GM21737 (cell line): ENCODE measurements around the gene RCC1.
"Not testable (repeated sequence)": the region's sequence is repeated elsewhere in the genome, so short reads cannot be mapped to it uniquely, and the experiment has no call there.

Experiments used
- ATAC-seq: cut with Tn5 transposase; IDR thresholded peaks from one replicate; pipeline ENCODE4 v1.9.1; 2021; ENCODE audit warnings: mild to moderate bottlenecking, moderate library complexity; ENCODE audit not compliant: unreplicated experiment

Gene RCC1, protein sequence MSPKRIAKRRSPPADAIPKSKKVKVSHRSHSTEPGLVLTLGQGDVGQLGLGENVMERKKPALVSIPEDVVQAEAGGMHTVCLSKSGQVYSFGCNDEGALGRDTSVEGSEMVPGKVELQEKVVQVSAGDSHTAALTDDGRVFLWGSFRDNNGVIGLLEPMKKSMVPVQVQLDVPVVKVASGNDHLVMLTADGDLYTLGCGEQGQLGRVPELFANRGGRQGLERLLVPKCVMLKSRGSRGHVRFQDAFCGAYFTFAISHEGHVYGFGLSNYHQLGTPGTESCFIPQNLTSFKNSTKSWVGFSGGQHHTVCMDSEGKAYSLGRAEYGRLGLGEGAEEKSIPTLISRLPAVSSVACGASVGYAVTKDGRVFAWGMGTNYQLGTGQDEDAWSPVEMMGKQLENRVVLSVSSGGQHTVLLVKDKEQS

DNA sequence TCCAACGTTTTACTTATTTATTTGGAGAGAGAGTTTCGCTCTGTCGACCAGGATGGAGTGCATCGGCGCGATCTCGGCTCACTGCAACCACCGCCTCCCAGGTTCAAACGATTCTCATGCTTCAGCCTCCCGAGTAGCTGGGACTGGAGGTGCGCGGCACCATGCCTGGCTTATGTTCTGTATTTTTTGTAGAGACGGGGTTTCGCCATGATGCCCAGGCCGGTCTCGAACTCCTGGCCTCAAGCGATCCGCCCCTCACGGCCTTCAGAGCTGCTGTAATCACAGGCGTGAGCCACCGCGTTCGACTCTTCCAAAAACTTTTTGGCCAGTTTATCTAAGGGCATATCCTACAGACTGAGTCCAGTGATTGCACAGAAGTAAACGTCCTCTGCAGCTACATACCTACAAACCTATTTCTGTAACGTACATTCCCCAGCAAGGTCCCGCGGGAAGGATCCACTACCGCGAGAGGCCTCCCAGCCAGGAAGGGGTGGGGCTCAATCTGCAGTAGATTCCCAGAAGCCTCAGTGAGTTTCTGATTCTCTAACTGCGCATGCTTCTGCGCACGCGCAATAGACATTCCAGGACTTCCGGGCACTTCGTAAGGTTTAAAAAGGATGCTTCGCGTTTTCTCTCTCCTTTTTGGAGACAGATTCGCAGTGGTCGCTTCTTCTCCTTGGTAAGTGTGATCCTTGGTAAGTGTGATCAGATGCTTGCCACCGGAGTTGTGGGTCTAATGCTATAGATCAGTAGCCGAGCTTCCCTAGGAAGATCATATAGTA is at the start of gene RCC1:
Gene RCC1, plus strand, starts transcription at position 638 of the 782 bp plus-strand sequence. CDS start 23,824 bp downstream, outside the sequence.
- ATAC-seq: peak; percentile 63

- no peak for ATAC-seq
These were observed 49.8 kb upstream of the RCC1 start for GRCh38 chr1:28456078-28456477.

DNA sequence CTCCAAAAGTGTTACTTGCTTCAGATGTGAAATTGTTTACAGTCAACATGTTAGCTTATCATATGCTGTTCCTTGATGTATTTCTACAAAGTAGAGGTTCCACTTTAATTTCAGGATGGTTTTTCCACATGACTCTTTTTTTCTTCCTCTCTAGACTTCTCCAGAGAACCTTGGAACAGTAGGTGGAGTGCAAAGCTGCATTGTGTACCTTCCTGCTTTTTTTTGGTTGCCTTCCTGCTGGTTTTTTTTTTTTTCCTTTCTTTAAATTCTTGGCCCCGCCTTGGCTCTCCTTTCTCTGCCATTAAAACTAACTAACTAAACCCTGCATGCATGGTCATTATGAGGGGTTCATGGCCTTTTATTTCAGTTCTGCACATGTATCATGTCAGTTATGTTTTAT is 48.2 kb upstream of the RCC1 start:
- ATAC-seq: no peak

GRCh38 chr1:28458237-28459228 is 47.3 kb upstream of the RCC1 start:
- no peak for ATAC-seq

- ATAC-seq: no peak
These were observed 39.5 kb upstream of the RCC1 start for GRCh38 chr1:28466226-28466778.

DNA sequence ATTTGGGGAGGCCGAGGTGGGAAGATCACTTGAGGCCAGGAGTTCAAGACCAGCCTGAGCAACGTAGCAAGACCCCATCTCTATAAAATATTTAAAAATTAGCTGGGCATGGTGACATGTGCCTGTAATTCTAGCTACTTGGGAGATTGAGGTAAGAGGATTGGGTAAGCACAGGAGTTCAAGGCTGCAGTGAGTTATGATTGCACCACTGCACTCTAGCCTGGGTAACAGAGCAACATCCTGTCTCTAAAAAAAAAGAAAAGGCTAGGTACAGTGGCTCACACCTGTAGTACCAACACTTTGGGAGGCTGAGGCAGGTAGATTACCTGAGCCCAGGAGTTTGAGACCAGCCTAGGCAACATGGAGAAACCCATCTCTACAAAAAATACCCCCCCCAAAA is 35.7 kb upstream of the RCC1 start:
- no peak for ATAC-seq

- ATAC-seq: not testable (repeated sequence)
These were observed 26.3 kb upstream of the RCC1 start for GRCh38 chr1:28479497-28479896.

DNA sequence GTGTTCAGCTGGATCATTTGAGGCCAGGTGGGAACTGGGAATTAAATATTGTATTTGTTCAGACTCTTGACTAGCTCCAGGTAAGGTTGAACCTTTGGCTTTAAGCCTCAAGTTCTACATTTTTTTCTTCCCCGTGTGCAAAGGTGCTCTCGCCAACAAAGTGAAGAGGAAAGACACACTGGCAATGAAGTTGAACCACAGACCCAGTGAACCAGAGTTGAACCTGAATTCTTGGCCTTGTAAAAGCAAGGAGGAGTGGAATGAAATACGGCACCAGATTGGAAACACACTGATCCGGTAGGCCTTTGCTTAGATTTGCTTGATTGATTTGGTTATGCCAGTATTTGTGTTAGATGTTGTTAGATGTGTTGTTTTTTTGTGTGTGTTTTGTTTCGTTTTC is 25.5 kb upstream of the RCC1 start:
- ATAC-seq: no peak

GRCh38 chr1:28482138-28482537 is 23.7 kb upstream of the RCC1 start:
- ATAC-seq: no peak

GRCh38 chr1:28482702-28483101 is 23.1 kb upstream of the RCC1 start:
- no peak for ATAC-seq

DNA sequence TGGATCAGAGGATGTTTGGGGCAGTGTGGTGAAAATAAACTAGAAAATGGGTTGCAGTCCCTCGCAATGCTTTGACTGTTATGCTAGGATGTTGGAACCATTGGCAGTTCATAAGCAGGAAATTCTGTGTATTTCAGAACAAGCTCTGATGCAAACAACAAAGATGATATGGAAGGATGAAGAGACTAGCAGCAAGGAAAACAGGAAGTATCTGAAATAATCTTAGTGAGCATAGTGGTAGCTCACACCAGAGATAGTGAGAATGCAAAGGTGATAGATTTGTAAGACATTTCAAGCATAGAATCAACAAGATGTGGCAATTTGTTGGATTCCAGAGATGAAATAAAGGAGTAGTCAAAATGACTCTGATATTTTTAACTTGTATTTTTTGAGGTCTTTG is 11.1 kb upstream of the RCC1 start:
- ATAC-seq: no peak

GRCh38 chr1:28499553-28499952 is 6.3 kb upstream of the RCC1 start:
- ATAC-seq: no peak

- no peak for ATAC-seq
These were observed 3.9 kb upstream of the RCC1 start for GRCh38 chr1:28501925-28502324.

- no peak for ATAC-seq
These were observed 2.7 kb upstream of the RCC1 start for GRCh38 chr1:28503117-28503516.

DNA sequence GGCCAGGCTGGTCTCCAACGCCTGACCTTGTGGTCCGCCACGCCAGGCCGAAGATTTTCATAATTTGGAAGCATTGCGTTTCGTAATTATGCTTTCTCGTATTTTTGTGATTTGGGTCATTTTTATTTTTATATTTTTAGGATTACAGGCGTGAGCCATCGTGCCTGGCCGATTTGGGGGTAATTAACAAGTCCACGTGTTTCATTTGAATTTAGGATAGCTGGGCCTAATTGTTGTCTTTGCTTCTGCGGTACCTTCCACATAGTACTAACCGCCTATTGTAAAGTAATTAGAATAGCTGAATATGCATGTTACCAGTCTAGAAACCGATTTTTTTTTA is 1.0 kb downstream of the RCC1 start:
- ATAC-seq: no peak

GRCh38 chr1:28507247-28507645 is 1.4 kb downstream of the RCC1 start:
- ATAC-seq: no peak

DNA sequence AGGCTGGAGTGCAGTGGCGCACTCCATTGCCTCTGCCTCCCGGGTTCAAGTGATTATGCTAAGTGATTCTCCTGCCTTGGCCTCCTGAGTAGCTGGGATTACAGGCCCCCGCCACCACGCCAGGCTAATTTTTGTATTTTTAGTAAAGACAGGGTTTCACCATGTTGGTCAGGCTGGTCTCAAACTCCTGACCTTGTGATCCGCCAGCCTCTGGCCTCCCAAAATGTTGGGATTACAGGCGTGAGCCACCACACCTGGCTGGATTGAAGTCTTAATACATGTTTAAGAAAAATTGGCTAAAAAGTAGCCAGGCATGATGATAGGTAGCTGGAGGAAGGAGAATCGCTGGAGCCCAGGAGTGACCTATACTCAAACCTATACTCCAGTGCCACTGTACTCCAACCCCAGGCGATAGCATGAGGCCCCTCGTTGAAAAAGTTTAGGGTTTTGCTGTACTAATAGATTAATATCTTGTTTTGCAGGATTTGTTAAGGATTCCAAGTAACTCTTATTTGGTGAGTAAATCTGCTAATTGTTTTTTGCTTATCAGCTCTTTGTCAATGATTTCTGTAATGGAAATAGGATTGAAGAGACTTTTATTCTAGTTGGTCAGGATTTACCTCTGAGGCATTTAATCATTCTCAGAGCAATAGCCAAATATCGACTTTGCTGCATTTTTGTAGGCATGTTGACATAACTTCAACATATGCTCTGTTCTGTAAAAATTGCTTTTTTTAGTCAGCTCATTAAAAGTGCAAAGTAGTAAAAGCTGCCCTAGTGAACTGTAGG is 2.0 kb downstream of the RCC1 start:
- no peak for ATAC-seq

DNA sequence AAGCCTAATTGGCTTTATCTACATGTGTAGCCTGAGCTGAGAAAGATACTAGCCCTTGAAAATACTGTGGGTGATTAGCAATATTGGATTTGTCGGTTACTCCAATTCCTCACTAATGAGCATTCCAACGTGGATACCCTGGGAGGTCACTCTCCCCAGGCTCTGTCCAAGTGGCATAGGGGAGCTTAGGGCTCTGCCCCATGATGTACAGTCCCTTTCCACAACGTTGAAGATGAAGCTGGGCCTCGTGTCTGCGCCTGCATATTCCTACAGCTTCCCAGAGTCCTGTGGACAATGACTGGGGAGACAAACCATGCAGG is 2.6 kb downstream of the RCC1 start:
- ATAC-seq: no peak

DNA sequence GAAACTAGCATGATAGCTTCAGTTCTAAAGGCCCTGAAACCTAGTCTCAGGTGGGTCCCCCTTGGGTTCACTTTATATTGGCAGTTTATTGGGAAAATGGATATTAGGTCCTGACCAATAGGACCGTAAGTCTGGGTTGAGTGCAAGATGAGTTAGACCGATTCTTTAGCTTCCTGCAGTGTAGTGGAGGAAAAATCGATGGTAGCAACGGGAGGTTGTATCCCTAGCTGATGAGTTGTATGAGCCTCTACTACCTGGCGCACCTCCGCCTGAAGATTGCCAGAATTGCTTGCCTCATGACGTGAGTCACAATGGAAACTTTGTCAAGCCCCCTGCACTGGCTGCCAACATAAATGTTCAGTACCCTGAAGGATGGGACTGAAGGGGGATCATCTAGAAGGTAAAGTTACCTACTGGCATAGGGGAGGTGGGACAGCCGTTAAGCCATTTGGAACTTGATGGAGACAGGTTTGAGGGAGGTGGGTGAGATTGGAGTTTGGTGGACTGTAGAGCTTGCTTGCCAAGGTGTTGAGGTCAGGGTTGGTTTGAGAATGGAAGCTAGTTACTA is 3.9 kb downstream of the RCC1 start:
- no peak for ATAC-seq
